ENCODE data around the gene STX1A. TPM values are rescaled to one million over a fixed set of nuclear protein-coding genes. Genes with fewer than 3 reads are reported as not detected.

Gene STX1A
- total and polyA plus RNA-seq, 2 of the 8 experiments (the other 6 are each of a cell fraction or from before 2014, with no cell fraction given), result 13.5 to 17.5 TPM

DNA sequence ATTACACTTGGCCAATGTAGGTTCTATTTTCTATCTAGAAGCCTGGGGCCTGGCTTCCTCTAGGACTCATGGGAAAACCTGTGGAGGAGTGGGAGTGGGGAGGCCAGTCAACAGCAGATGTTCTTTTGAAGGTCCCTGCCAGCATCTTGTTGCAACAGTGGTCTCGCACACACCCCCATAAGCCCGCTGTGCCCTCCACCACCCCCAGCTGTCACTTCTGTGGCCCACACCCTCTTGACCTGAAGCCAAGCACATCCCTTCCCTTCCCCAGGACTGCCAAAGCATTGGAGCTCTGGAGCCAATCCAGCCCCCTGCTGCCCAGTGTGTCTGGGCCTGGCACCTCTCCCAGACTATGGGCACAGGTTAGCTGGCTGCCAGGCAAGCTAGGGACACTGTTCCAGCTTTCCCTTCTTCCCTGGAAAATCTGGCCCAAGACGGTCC is 1.9 kb upstream of the STX1A start:
- Histone ChIP-seq H3K36me3 (ENCODE audit: control insufficient read depth in 2 of 4, insufficient read depth in 4 of 4, low read length in 3 of 4) (no peaks in the 10 kb centered on the region), H3K9me3 (ENCODE audit: insufficient read depth in 2 of 2, low read depth in 1 of 2, low read length in 1 of 2) (no peaks in the 10 kb centered on the region), H4K91ac (replicated peaks; ENCODE audit: insufficient read length, low read length) (no peak overlapping the region), H4K20me1 (replicated peaks in 1 of 2; ENCODE audit: control insufficient read depth in 1 of 2, insufficient read depth in 2 of 2, low read length in 2 of 2) (peaks cover 6 to 11% of the 10 kb centered on the region in 2 experiments), H3K14ac (ENCODE audit: insufficient read length) (no peak overlapping the region), H3K18ac (ENCODE audit: extremely low read depth, low read length) (no peak overlapping the region), H4K5ac (ENCODE audit: insufficient read length, low read depth, low read length) (no peak overlapping the region), H3K9ac (replicated peaks in 1 of 4; ENCODE audit: extremely low read depth in 1 of 4, low read depth in 3 of 4, low read length in 3 of 4) (no peak overlapping the region), H3K23ac (ENCODE audit: insufficient read length) (no peak overlapping the region), H2AFZ (ENCODE audit: low read length) (no peak overlapping the region), H2BK120ac (replicated peaks; ENCODE audit: low read depth, low read length) (no peak overlapping the region), H2BK12ac (ENCODE audit: low read depth, low read length) (no peak overlapping the region), H3K56ac (replicated peaks; ENCODE audit: insufficient read length, low read depth, low read length) (no peak overlapping the region), H3K4ac (replicated peaks; ENCODE audit: insufficient read length, low read depth, low read length) (no peak overlapping the region), H3K4me1 (replicated peaks in 1 of 4; ENCODE audit: control insufficient read depth in 3 of 4, insufficient read depth in 4 of 4, low read length in 3 of 4) (no peaks in the 10 kb centered on the region; a peak in 1 of 7 replicates), H3K79me2 (ENCODE audit: control insufficient read depth in 1 of 2, insufficient read depth in 2 of 2, low read length in 2 of 2) (no peaks in the 10 kb centered on the region), H3K4me2 (ENCODE audit: insufficient read depth in 1 of 2, low read depth in 2 of 2, low read length in 2 of 2) (no peak overlapping the region), H3K27ac (ENCODE audit: low read depth, low read length) (no peak overlapping the region), H3K27me3 (replicated peaks in 1 of 4; ENCODE audit: control insufficient read depth in 3 of 4, extremely low read depth in 1 of 4, insufficient read depth in 3 of 4, low read length in 3 of 4) (peaks cover 0 to 18% (median 13%) of the 10 kb centered on the region in 4 experiments; a peak in 5 of 7 replicates), H2AK5ac (ENCODE audit: low read depth, low read length) (no peak overlapping the region), H3K23me2 (ENCODE audit: low read depth, low read length) (peaks cover 6% of the 10 kb centered on the region; the same call in 1 of the 2 replicates), H2BK5ac (ENCODE audit: low read depth, low read length) (no peak overlapping the region), H4K8ac (ENCODE audit: extremely low read depth, insufficient read depth, low read length) (no peak overlapping the region), H2BK15ac (ENCODE audit: low read length) (no peak overlapping the region), H3K79me1 (ENCODE audit: low read depth, low read length) (peaks cover 5% of the 10 kb centered on the region), H2BK20ac (ENCODE audit: low read length) (no peak overlapping the region), H3K4me3 (ENCODE audit: extremely low read depth in 1 of 4, insufficient read depth in 2 of 4, low read depth in 3 of 4, low read length in 4 of 4) (no peak overlapping the region)
- POLR2A ChIA-PET (ENCODE audit: partially characterized antibody), result no interaction called here
- DNase-seq (ENCODE audit: low read depth in 1 of 2, low spot score in 2 of 2) (no peak), FAIRE-seq (no peak)
- no peak for TF ChIP-seq TBP (IDR thresholded peaks at IDR 0.05; ENCODE audit: low read depth, low read length)
- TF ChIP-seq YY1 (IDR thresholded peaks at IDR 0.05; ENCODE audit: low read depth, low read length), result no peak
- no peak for TF ChIP-seq RAD21 (IDR thresholded peaks at IDR 0.05 in 1 of 2, conservative IDR thresholded peaks at IDR 0.05 in 1 of 2; ENCODE audit: low read depth in 2 of 2, low read length in 2 of 2)
- no peak for TF ChIP-seq GABPA (IDR thresholded peaks at IDR 0.05; ENCODE audit: borderline replicate concordance, insufficient read depth, low read length)
- no peak for TF ChIP-seq SIRT6 (IDR thresholded peaks at IDR 0.05; ENCODE audit: low read length)
- 67% methylated on average over 3 of the region's 3 CpGs; no CpG with 5 or more reads in 1 of the 2 experiments for WGBS, 2 experiments (ENCODE audit: extremely low coverage in 1 of 2, insufficient coverage in 1 of 2, insufficient read length in 1 of 2, insufficient replicate concordance in 2 of 2, low coverage in 1 of 2, low lambda C conversion rate in 2 of 2, missing lambda C conversion rate in 1 of 2)
- CTCF ChIA-PET (ENCODE audit: partially characterized antibody), result interaction anchor here (0.7 to 1.7 kb wide), 5 partner anchors 12 to 115 kb away, joined by 3 to 6 read pairs (median 4); no protein-coding TSS in a partner anchor

All from H1 (cell line).